RWPE1 (cell line): ENCODE measurements around the gene ANKRD33B.
"Not testable (repeated sequence)": the region's sequence is repeated elsewhere in the genome, so short reads cannot be mapped to it uniquely, and the experiment has no call there.

Experiments
- CTCF ChIA-PET: fragments of 350-600 bp; sonication (Branson Sonifier 250); formaldehyde crosslinking; extraction: SDS; loops from one replicate; lab custom pipeline; 2021; lab: Yijun Ruan, JAX
- POLR2A ChIA-PET: fragments of 400-600 bp; formaldehyde crosslinking; extraction: SDS; loops from one replicate; lab custom pipeline; 2020; ENCODE audit warnings: antibody characterized with exemption; ENCODE audit not compliant: low non-redundant PET; lab: Yijun Ruan, JAX
- DNase-seq: peaks from one replicate; pipeline ENCODE4 v3.0.0; 2012; ENCODE audit warnings: low spot score
- H3K27ac ChIP-seq: fragments of 450-650 bp; 2 replicates; pipeline ENCODE4 v1.5.1; 2017
- TF ChIP-seq, protein P1 (sequence below): fragments of 450-650 bp; conservative IDR thresholded peaks from 2 replicates; pipeline ENCODE4 v1.5.1; 2017; ENCODE audit warnings: low read depth, mild to moderate bottlenecking

The ANKRD33B gene

GRCh38 chr5:10602031-10602806 lies 38.3 kb downstream of the ANKRD33B start:
- TF ChIP-seq, protein P1, sequence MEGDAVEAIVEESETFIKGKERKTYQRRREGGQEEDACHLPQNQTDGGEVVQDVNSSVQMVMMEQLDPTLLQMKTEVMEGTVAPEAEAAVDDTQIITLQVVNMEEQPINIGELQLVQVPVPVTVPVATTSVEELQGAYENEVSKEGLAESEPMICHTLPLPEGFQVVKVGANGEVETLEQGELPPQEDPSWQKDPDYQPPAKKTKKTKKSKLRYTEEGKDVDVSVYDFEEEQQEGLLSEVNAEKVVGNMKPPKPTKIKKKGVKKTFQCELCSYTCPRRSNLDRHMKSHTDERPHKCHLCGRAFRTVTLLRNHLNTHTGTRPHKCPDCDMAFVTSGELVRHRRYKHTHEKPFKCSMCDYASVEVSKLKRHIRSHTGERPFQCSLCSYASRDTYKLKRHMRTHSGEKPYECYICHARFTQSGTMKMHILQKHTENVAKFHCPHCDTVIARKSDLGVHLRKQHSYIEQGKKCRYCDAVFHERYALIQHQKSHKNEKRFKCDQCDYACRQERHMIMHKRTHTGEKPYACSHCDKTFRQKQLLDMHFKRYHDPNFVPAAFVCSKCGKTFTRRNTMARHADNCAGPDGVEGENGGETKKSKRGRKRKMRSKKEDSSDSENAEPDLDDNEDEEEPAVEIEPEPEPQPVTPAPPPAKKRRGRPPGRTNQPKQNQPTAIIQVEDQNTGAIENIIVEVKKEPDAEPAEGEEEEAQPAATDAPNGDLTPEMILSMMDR: no peak
- peak overlapping the region; percentile 95 for H3K27ac ChIP-seq
- ChIA-PET CTCF (no interaction called here), POLR2A (no interaction called here)
- no peak for DNase-seq

GRCh38 chr5:10604975-10605374 lies 41.1 kb downstream of the ANKRD33B start:
- H3K27ac ChIP-seq: no peak overlapping the region
- ChIA-PET POLR2A (no interaction called here), CTCF (no interaction called here)
- TF ChIP-seq, protein P1: no peak
- DNase-seq: no peak

DNA sequence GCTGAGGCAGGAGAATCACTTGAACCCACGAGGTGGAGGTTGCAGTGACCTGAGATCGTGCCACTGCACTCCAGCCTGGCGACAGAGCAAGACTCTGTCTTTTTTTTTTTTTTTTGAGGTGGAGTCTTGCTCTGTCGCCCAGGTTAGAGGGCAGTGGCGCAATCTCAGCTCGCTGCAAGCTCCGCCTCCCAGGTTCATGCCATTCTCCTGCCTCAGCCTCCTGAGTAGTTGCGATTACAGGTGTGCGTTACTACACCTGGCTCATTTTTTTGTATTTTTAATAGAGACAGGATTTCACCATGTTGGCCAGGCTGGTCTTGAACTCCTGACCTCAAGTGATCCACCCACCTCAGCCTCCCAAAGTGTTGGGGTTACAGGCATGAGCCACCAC lies 42.8 kb downstream of the ANKRD33B start:
- H3K27ac ChIP-seq, CTCF ChIA-PET, POLR2A ChIA-PET, DNase-seq: not testable (repeated sequence)

GRCh38 chr5:10607023-10607665 lies 43.3 kb downstream of the ANKRD33B start:
- ChIA-PET CTCF (interaction anchor here (0.6 kb wide), 1 partner anchor 827 kb away, joined by 3 read pairs; no protein-coding TSS in a partner anchor), POLR2A (no interaction called here)
- DNase-seq: no peak
- TF ChIP-seq, protein P1: no peak
- H3K27ac ChIP-seq: no peak overlapping the region

GRCh38 chr5:10607666-10608073 lies 43.8 kb downstream of the ANKRD33B start:
- H3K27ac ChIP-seq: no peak overlapping the region
- no peak for DNase-seq
- CTCF ChIA-PET: interaction anchor here (0.6 to 1.0 kb wide), 2 partner anchors 39 to 827 kb away, joined by 3 read pairs; no protein-coding TSS in a partner anchor
- TF ChIP-seq, protein P1: no peak
- POLR2A ChIA-PET: no interaction called here

DNA sequence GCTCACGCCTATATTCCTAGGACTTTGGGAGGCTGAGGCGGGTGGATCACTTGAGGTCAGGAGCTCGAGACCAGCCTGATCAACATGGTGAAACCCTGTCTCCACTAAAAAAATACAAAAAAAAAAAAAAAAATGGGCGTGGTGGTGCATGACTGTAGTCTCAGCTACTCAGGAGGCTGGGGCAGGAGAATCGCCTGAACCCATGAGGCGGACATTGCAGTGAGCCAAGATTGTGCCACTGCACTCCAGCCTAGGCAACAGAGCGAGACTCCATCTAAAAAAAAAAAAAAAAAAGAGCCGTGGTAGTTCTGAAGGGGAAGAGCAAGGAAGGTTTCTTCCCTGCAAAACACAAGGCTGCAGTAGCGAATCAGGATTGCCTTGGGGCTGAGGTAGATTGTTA lies 44.2 kb downstream of the ANKRD33B start:
- CTCF ChIA-PET: interaction anchor here (1.0 kb wide), 1 partner anchor 40 kb away, joined by 3 read pairs; no protein-coding TSS in a partner anchor
- DNase-seq, POLR2A ChIA-PET, H3K27ac ChIP-seq: not testable (repeated sequence)

DNA sequence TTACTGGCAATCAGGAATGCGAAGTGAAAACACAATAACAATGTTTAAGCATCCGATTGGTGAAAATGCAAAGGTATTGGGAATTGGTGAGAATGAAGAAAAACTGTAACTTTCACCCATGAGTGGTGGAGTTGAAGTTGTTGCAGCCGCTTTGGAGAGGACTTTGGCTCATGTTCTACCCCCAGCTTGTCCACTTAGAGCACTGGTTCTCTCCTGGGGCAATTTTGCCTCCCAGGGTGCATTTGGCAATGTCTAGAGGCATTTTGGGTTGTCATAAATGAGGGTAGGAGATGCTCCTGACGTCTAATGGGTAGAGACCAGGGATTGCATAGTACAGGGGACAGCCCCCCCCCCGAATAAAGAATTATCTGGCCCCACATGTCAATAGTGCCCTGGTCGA lies 46.2 kb downstream of the ANKRD33B start:
- no peak for DNase-seq
- no peak overlapping the region for H3K27ac ChIP-seq
- ChIA-PET POLR2A (no interaction called here), CTCF (no interaction called here)
- TF ChIP-seq, protein P1: no peak
